Prostate gland (tissue), 2 donors: Measurements from ENCODE around the gene MIPOL1. TPM values are rescaled to one million over a fixed set of nuclear protein-coding genes. Genes with fewer than 3 reads are reported as not detected.

Experiments used
- DNase-seq: peaks from one replicate; pipeline ENCODE4 v3.0.0-alpha.2; 2019; ENCODE audit warnings: low spot score
- H3K27ac ChIP-seq, 2 donors: fragments of 200-600 bp; sonication (generic); 2 replicates each; pipeline ENCODE4 v1.5.1; 2017 to 2019
- H3K27me3 ChIP-seq: fragments of 200-600 bp; sonication (generic); replicated peaks from 2 replicates; pipeline ENCODE4 v1.5.1; 2019; ENCODE audit not compliant: insufficient read depth
- H3K36me3 ChIP-seq, 2 donors: fragments of 200-600 bp; sonication (generic); 1 replicate in 1 of 2; 2 replicates in 1 of 2; pipeline versions ENCODE4 v1.5.1 to v1.8.1; 2017 to 2019
- H3K4me1 ChIP-seq: fragments of 200-600 bp; sonication (generic); replicated peaks from 2 replicates; pipeline ENCODE4 v1.5.1; 2019
- H3K4me3 ChIP-seq, 2 donors: fragments of 200-600 bp; sonication (generic); 2 replicates each; pipeline ENCODE4 v1.5.1; 2017 to 2019
- H3K9me3 ChIP-seq: fragments of 200-600 bp; sonication (generic); 2 replicates; pipeline ENCODE4 v1.5.1; 2017
- CTCF ChIP-seq, 4 experiments: fragments of 200-600 bp in 2 of 4; fragments of 450-650 bp in 2 of 4; sonication (generic) in 2 of 4; IDR thresholded peaks; 1 replicate in 3 of 4; 2 replicates in 1 of 4; pipeline ENCODE4 v1.5.1; 2016 to 2019; ENCODE audit warnings: antibody characterized with exemption in 4 of 4, mild to moderate bottlenecking in 2 of 4, moderate library complexity in 2 of 4
- POLR2A ChIP-seq: fragments of 450-650 bp; IDR thresholded peaks from one replicate; pipeline ENCODE4 v1.6.1; 2016; ENCODE audit warnings: antibody characterized with exemption, mild to moderate bottlenecking
- POLR2AphosphoS5 ChIP-seq: sonication (generic); formaldehyde crosslinking; IDR thresholded peaks from one replicate; pipeline ENCODE4 v1.6.1; 2017; ENCODE audit warnings: antibody characterized with exemption
- WGBS: methylation state at CpG from one replicate; pipeline ENCODE4 v1.1.5; 2018; 5-methylcytosine and 5-hydroxymethylcytosine counted together
- intact Hi-C: fragments of 100-400 bp; cut with DNase I; formaldehyde crosslinking; loops from one replicate; pipeline ENCODE4 v1.14.2; 2022
- total RNA-seq, 2 donors: library from RNA; depleted of rRNA; stranded (reverse); fragments of >200 nt; gene quantifications; one replicate each; pipeline ENCODE4 v1.1.0, GENCODE V29; 2016

MIPOL1 gene
- total RNA-seq, 2 donors from 2014 or later: 14.4 to 31.4 TPM

- Histone ChIP-seq H3K4me1 (no peaks in the 10 kb centered on the region), H3K9me3 (no peaks in the 10 kb centered on the region), H3K4me3 (no peak overlapping the region), H3K36me3 (no peaks in the 10 kb centered on the region), H3K27ac (no peak overlapping the region), H3K27me3 (no peaks in the 10 kb centered on the region)
- DNase-seq: no peak
- TF ChIP-seq POLR2AphosphoS5 (no peak), CTCF (IDR thresholded peaks at IDR 0.05) (no peak), POLR2A (no peak)
- 89% methylated on average over 3 of the region's 3 CpGs for WGBS
- intact Hi-C loops: no loop called here
These were observed 310.8 kb downstream of the MIPOL1 start for GRCh38 chr14:37508503-37508902.

GRCh38 chr14:37512173-37512572, 314.4 kb downstream of the MIPOL1 start:
- H3K36me3 ChIP-seq: no peaks in the 10 kb centered on the region
- no peak overlapping the region for H3K4me3 ChIP-seq
- H3K4me1 ChIP-seq: no peaks in the 10 kb centered on the region
- 73% methylated on average over 3 of the region's 3 CpGs for WGBS
- no peaks in the 10 kb centered on the region for H3K9me3 ChIP-seq
- intact Hi-C loops: no loop called here
- DNase-seq: no peak
- H3K27ac ChIP-seq: no peak overlapping the region
- TF ChIP-seq POLR2A (no peak), POLR2AphosphoS5 (no peak), CTCF (IDR thresholded peaks at IDR 0.05) (no peak)
- H3K27me3 ChIP-seq: no peaks in the 10 kb centered on the region

- Histone ChIP-seq H3K4me1 (no peaks in the 10 kb centered on the region), H3K4me3 (no peak overlapping the region), H3K27ac (no peak overlapping the region), H3K36me3 (no peaks in the 10 kb centered on the region), H3K9me3 (no peaks in the 10 kb centered on the region), H3K27me3 (no peaks in the 10 kb centered on the region)
- intact Hi-C loops: no loop called here
- DNase-seq: no peak
- no peak for TF ChIP-seq POLR2AphosphoS5
- no peak for TF ChIP-seq POLR2A
- TF ChIP-seq CTCF (IDR thresholded peaks at IDR 0.05): no peak
- WGBS: 78% methylated on average over 3 of the region's 3 CpGs
These were observed 318.0 kb downstream of the MIPOL1 start for GRCh38 chr14:37515771-37516170.

GRCh38 chr14:37526994-37527393, 329.3 kb downstream of the MIPOL1 start:
- Histone ChIP-seq H3K4me1 (no peaks in the 10 kb centered on the region), H3K9me3 (no peaks in the 10 kb centered on the region), H3K36me3 (no peaks in the 10 kb centered on the region), H3K27me3 (no peaks in the 10 kb centered on the region), H3K27ac (peak overlapping the region in 1 of 2 donors; percentile 9), H3K4me3 (no peak overlapping the region)
- intact Hi-C loops: no loop called here
- WGBS: 69% methylated on average over 2 of the region's 2 CpGs
- TF ChIP-seq POLR2A: no peak
- DNase-seq: no peak

GRCh38 chr14:37539992-37540391, 342.3 kb downstream of the MIPOL1 start:
- intact Hi-C loops: no loop called here
- WGBS: 100% methylated on average over 1 of the region's 1 CpG
- Histone ChIP-seq H3K4me1 (no peaks in the 10 kb centered on the region), H3K36me3 (no peaks in the 10 kb centered on the region), H3K9me3 (no peaks in the 10 kb centered on the region), H3K27me3 (no peaks in the 10 kb centered on the region), H3K4me3 (no peak overlapping the region), H3K27ac (no peak overlapping the region)
- DNase-seq: no peak
- TF ChIP-seq CTCF (IDR thresholded peaks at IDR 0.05) (no peak), POLR2AphosphoS5 (no peak), POLR2A (no peak)
